EH (cell line): Measurements from ENCODE around the gene SDSL.

Source experiments
- DNase-seq: peaks from one replicate; pipeline ENCODE4 v3.0.0-alpha.2; 2015; ENCODE audit warnings: low read depth

Gene SDSL

GRCh38 chr12:113468365-113469223, 46.4 kb downstream of the SDSL start:
- DNase-seq = no peak

GRCh38 chr12:113469224-113469948, 47.2 kb downstream of the SDSL start:
- DNase-seq = no peak

DNA sequence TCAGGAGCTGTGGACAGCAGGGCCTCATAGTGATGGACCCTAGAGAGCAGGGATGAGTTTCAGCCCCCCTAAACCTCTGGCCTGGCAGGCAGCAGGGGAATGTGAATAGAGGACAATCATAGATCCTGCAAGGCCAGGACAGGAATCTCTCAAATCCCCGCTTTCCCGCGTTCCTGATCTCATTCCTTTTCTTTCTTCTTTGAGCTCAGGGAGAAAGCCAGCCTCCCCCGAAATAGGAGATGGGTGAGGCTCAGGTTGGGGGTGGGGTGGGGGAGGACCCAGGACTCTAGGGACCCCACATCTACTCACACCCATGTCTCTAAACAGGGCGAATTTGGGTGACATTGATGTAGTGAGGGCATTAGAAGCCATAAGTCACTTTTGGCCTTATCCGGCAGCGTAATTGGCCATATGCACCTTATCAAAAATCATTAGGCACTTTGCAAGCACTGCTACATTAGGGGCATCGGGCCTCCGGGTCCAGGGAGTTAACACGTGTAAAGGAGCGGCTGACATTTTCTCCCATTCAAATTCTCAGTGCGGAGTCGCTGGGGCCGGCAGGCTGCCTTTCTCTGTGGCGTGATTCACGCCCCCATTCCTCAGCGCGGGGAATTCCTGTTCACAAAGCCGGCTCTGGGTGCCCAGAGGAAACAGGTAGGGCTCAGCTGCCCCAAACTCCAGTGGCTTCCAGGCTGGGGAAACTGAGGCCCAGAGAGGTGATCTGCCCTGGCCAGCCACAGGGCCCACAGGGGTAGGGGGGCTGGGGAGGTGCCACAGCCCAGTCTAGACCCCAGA, 48.0 kb downstream of the SDSL start:
- DNase-seq = no peak

DNA sequence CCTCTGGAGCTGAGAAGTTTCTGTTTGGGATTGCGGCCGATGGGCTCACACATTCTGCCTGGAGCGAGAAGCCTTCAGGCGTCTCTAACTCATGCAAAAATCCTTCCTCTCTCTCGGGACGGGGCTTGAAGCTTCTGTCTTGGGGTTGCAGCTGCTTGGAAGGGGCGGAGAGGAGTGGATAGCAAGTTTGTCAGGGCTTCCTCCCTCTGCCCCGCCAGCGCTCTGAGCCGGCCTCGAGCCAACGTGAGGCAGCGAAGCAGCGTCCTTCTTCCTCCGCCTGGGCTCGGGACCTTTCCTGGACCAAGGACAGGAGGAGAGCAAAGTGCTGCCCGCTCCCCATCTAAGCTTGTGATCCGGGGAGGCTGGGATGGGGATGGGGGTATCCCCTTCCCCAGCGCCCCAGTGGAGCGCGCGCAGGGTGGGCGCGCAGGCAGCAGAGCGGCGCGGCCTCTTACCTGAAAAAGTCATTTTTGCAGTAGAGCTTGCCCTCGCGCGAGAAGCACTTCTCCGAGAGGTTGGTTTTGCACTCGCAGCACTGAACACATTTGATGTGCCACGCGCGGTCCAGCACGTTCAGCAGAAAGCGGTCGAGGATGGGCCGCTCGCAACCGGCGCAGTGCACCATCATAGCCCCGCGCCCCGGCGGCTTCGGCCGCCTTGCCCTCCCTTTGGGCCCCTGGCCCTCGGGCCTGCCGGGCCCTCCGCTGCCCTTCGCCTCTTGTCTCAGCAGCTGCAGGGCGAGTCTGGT, 48.9 kb downstream of the SDSL start:
- no peak for DNase-seq

GRCh38 chr12:113471619-113472171, 49.5 kb downstream of the SDSL start, which contains the start of gene LHX5:
Gene LHX5 (minus strand): TSS chr12:113471871. CDS start chr12:113471498, 373 bp downstream.
- peak; percentile 28 for DNase-seq

- DNase-seq = no peak
These were observed 50.3 kb downstream of the SDSL start for GRCh38 chr12:113472191-113473121.

DNA sequence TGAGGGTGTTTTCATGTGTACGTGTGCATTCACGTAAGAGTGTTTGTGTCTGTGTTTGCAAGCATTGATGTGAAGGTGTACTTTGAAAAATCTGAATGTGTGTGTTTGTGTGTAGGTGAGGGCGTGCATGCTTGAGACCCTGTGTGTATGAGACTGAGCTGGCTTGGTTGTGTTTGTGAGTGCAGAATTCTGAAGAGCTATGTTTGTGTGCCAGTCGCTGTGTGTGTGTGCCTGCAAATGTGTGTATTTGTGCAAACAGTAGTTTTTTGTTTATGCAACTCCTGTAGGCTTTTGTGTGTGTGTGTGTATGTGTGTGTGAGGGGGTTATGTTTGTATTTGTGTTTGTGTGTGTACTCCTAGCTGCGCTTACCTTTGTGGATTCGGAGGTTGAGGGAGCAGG, 51.2 kb downstream of the SDSL start:
- no peak for DNase-seq

DNA sequence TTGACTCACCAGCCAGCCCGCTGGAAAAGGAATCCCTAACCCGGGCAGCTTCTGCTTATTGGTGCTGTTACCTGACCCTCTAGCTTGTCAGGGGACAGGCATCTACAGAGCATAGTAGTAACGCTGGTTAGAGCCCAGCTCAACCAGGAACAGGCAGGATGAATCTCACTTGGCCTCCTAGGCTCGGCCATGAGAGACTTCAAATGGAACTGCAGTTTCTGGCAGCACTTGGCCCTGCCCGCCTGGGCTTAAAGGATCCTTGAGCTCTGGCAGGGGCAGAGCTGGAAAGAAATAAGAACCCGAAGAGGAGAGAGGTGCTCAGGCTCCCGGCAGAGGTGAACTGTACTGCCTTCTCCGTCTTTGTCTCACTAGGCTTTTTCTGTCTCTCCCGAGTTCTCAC, 51.8 kb downstream of the SDSL start:
- DNase-seq = peak; percentile 18

- no peak for DNase-seq
These were observed 52.7 kb downstream of the SDSL start for GRCh38 chr12:113474635-113475436.

GRCh38 chr12:113475451-113476175, 53.4 kb downstream of the SDSL start:
- DNase-seq = no peak

DNA sequence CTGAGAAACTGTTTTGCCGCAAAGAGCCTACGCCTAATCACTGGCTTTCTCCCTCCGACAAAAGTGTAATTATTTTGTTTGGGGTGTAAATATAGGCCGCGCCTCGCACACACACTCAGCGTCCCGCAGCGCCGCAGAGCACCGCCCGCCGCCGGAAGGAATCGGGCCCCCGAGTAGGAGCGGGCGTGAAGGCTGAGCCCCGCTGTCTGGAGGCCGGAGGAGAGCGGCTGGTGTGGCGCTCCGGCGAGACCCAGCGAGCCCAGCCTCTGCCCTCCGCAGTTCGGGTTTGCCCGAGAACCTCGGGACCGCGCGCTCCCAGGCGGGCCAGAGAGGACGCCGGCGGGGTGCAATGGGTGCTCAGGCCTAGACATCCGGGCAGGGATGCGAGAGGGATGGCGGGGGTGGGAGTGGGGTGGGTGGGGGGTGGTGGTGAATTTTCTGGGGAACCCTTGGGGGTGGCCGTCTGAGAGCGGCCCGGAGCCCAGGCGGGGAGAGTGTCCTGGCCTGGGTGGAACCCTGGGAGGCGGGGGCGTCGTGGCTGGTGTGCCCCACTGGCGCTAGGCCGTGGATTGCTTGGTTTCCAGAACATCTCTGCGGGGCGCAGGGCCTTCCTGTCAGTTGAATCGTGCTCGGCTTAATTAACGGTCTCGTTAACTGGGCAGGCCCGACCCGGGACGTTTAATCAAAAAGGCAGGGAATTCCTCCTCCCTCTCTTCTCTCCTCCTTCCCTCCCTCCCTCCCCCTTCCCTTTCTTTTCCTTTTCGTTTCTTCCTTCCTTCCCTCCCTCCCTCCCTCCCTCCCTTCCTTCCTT, 54.2 kb downstream of the SDSL start:
- no peak for DNase-seq

GRCh38 chr12:113477171-113477841, 55.1 kb downstream of the SDSL start:
- DNase-seq = no peak

DNA sequence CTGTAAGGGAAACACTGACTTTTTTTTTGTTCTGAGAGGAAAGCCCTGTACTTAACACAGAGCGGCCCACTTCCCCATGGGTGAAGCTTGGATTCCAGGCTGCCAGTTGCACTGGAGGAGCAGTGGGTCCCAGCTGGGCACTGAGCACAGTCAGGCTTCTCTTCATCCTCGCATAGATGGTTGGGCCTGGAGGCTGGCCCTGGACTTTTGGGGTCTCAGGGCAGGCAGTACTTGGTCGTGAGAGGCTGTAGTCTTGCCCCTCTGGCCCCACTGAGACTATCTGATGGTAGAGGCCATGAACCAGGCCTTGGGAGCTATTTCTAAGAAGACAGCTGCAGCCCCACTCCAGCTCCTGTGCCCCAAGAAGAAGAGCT, 55.6 kb downstream of the SDSL start:
- DNase-seq = no peak

DNA sequence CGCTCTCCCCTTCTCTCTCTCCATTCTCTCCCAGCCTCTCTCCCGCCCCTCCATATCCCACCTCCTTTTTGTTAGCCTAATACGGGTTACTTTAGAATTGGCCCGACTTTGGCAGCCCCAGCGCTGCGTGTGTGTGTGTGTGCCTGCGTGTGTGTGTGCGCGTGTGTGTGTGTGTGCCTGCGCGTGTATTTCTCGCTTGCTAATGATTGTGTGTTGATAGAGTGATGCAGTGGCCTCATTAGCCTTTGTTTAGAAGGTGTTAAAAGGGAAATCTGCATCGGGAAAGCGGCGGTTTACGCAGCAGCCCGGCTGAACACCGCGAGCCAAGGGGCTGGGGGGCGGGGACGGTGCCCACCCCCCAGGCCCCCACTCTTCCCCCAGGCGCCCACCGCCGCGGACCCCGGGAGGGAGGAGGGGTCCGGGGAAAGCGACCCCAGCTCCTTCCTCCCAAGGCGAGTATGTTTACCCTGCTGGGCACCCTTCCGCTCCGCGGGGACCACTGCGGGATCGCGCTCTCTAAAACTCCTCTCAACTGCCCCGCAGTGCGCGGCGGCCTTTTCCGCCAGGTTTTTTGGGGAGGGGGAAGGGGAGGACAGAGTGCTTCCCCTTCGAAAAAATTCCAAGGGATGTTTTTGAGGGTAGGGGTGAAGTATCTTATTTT, 56.3 kb downstream of the SDSL start:
- DNase-seq = no peak

GRCh38 chr12:113479216-113479589, 57.0 kb downstream of the SDSL start:
- DNase-seq = no peak

DNA sequence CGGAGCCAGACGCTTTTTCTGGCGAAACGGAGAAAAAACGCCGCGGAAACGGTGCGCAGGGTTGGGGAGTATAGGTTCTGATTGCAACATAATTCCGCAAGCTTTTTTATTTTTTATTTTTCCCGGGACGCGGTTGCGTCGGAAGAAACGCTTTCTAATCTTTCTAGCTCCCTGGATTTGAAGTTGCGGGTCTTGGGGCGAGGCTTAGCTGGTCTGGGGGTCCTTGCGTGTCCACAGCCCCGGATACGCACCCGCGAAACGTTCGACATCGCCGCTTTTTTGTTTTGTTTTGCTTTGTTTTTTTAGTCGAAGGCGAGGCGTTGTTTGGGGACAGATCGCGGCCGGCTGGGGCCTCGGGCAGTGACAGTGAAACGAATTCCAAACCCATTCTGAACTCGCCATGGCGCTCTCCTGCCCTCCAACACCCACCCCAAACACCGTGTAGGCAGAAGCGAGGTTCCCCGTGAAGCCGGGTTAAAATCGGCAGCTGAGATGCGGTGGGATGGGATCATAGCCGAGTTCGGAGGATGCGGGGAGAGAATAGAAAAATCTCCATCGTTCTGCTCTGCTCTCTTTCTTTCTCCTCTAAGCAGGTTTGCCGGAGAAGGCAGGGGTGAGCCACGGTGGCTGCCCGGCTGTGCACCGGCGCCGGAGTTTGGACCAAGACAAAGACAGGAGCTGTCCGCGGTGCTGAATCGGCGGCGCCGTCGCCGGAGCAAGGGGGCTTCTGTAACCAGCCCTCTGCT, 57.6 kb downstream of the SDSL start:
- peak; percentile 46 for DNase-seq
